ENCODE data around the gene TMEM233. TPM values are rescaled to one million over a fixed set of nuclear protein-coding genes. Genes with fewer than 3 reads are reported as not detected.

Gene TMEM233
- total and polyA plus RNA-seq, 2 of the 8 experiments (the other 6 are each of a cell fraction or from before 2014, with no cell fraction given), result 0.09 TPM

DNA sequence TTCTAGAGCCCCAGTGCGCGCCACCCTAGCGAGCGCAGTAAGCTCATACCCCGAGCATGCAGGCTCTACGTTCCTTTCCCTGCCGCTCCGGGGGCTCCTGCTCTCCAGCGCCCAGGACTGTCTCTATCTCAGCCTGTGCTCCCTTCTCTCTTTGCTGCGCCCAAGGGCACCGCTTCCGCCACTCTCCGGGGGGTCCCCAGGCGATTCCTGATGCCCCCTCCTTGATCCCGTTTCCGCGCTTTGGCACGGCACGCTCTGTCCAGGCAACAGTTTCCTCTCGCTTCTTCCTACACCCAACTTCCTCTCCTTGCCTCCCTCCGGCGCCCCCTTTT is 791 bp downstream of the TMEM233 start:
- Histone ChIP-seq H3K14ac (ENCODE audit: insufficient read length) (no peak overlapping the region), H3K79me1 (ENCODE audit: low read depth, low read length) (no peaks in the 10 kb centered on the region), H2BK15ac (ENCODE audit: low read length) (no peak overlapping the region), H4K8ac (ENCODE audit: extremely low read depth, insufficient read depth, low read length) (0 out of 2 replicates have a peak overlapping the region, but pooled peaks have one; percentile 7), H4K91ac (replicated peaks; ENCODE audit: insufficient read length, low read length) (no peak overlapping the region), H3K23ac (ENCODE audit: insufficient read length) (no peak overlapping the region), H3K27me3 (replicated peaks in 1 of 4; ENCODE audit: control insufficient read depth in 3 of 4, extremely low read depth in 1 of 4, insufficient read depth in 3 of 4, low read length in 3 of 4) (peaks cover 36 to 63% (median 50%) of the 10 kb centered on the region in 4 experiments), H3K4me3 (ENCODE audit: extremely low read depth in 1 of 4, insufficient read depth in 2 of 4, low read depth in 3 of 4, low read length in 4 of 4) (peak overlapping the region; percentile 43 to 72 (median 62)), H2AK5ac (ENCODE audit: low read depth, low read length) (no peak overlapping the region), H3K36me3 (ENCODE audit: control insufficient read depth in 2 of 4, insufficient read depth in 4 of 4, low read length in 3 of 4) (no peaks in the 10 kb centered on the region), H3K27ac (ENCODE audit: low read depth, low read length) (no peak overlapping the region), H3K18ac (ENCODE audit: extremely low read depth, low read length) (no peak overlapping the region), H3K56ac (replicated peaks; ENCODE audit: insufficient read length, low read depth, low read length) (no peak overlapping the region), H2BK5ac (ENCODE audit: low read depth, low read length) (no peak overlapping the region), H3K4me2 (ENCODE audit: insufficient read depth in 1 of 2, low read depth in 2 of 2, low read length in 2 of 2) (peak overlapping the region; percentile 96 to 100), H3K4me1 (replicated peaks in 1 of 4; ENCODE audit: control insufficient read depth in 3 of 4, insufficient read depth in 4 of 4, low read length in 3 of 4) (peaks cover 0 to 5% (median 0%) of the 10 kb centered on the region in 4 experiments; a peak in 3 of 7 replicates), H2AFZ (ENCODE audit: low read length) (peak overlapping the region; percentile 90), H3K4ac (replicated peaks; ENCODE audit: insufficient read length, low read depth, low read length) (no peak overlapping the region), H2BK120ac (replicated peaks; ENCODE audit: low read depth, low read length) (no peak overlapping the region), H3K9ac (replicated peaks in 1 of 4; ENCODE audit: extremely low read depth in 1 of 4, low read depth in 3 of 4, low read length in 3 of 4) (no peak overlapping the region; a peak in 1 of 7 replicates), H4K5ac (ENCODE audit: insufficient read length, low read depth, low read length) (no peak overlapping the region), H2BK20ac (ENCODE audit: low read length) (no peak overlapping the region; the same call in 1 of the 2 replicates), H3K9me3 (ENCODE audit: insufficient read depth in 2 of 2, low read depth in 1 of 2, low read length in 1 of 2) (no peaks in the 10 kb centered on the region), H4K20me1 (replicated peaks in 1 of 2; ENCODE audit: control insufficient read depth in 1 of 2, insufficient read depth in 2 of 2, low read length in 2 of 2) (no peaks in the 10 kb centered on the region), H2BK12ac (ENCODE audit: low read depth, low read length) (no peak overlapping the region), H3K23me2 (ENCODE audit: low read depth, low read length) (peaks cover 19% of the 10 kb centered on the region; the same call in 1 of the 2 replicates), H3K79me2 (ENCODE audit: control insufficient read depth in 1 of 2, insufficient read depth in 2 of 2, low read length in 2 of 2) (no peaks in the 10 kb centered on the region)
- FAIRE-seq (no peak), DNase-seq (ENCODE audit: low read depth in 1 of 2, low spot score in 2 of 2) (peak in 1 of 2 experiments; percentile 66)
- TF ChIP-seq CTBP2 (IDR thresholded peaks at IDR 0.05; ENCODE audit: borderline replicate concordance, insufficient read depth, insufficient read length, low read length) (no peak), ASH2L (IDR thresholded peaks at IDR 0.05; ENCODE audit: low read length) (peak; percentile 8), KDM4A (IDR thresholded peaks at IDR 0.05; ENCODE audit: low read depth, low read length, severe bottlenecking) (peak; percentile 82), RBBP5 (IDR thresholded peaks at IDR 0.05; ENCODE audit: borderline replicate concordance, low read depth, low read length) (0 out of 2 replicates have a peak, but pooled peaks have one; percentile 34)
- 2% methylated on average over 22 of the region's 22 CpGs; no CpG with 5 or more reads in 1 of the 2 experiments for WGBS, 2 experiments (ENCODE audit: extremely low coverage in 1 of 2, insufficient coverage in 1 of 2, insufficient read length in 1 of 2, insufficient replicate concordance in 2 of 2, low coverage in 1 of 2, low lambda C conversion rate in 2 of 2, missing lambda C conversion rate in 1 of 2)
- POLR2A ChIA-PET (ENCODE audit: partially characterized antibody), result no interaction called here
- CTCF ChIA-PET (ENCODE audit: partially characterized antibody), result interaction anchor here (1.1 to 5.1 kb wide), 4 partner anchors 16 to 78 kb away, joined by 3 to 20 read pairs (median 4); no protein-coding TSS in a partner anchor
